ENCODE data around the gene CPLX1.

DNA sequence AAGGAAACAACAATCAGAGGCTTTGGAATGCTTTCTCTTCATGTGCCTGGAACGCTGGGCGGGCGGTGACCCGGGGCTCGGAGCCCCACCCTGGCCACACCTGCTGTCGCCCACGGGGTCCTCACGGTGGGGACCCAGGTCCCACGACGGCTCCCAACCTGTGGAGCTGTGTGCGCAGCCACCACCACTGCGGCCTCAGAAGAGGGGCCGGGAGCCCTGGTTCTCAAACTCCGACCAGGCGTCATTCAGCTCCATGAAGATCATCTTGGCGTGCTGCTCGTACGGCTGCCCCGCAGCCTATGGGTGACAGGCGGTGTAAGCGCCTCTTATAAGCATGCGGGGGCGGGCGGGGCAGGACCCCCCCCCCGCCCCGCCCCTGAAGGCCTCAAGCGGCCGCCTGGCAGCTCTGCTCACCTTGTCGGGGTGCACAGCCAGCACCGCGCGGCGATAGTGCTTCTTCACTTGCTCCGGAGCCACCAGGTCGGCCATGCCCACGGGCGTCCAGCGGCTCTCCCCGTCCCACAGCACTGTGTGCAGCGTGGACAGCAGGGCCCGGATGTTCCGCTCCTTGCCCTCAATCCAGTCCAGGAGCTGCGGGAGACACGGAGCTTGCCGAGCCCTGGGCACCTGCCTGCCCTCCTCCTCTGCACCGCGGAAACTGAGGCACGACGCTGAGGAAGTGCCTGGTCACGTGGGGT, 23.7 kb upstream of the CPLX1 start:
- TF ChIP-seq, protein P1, sequence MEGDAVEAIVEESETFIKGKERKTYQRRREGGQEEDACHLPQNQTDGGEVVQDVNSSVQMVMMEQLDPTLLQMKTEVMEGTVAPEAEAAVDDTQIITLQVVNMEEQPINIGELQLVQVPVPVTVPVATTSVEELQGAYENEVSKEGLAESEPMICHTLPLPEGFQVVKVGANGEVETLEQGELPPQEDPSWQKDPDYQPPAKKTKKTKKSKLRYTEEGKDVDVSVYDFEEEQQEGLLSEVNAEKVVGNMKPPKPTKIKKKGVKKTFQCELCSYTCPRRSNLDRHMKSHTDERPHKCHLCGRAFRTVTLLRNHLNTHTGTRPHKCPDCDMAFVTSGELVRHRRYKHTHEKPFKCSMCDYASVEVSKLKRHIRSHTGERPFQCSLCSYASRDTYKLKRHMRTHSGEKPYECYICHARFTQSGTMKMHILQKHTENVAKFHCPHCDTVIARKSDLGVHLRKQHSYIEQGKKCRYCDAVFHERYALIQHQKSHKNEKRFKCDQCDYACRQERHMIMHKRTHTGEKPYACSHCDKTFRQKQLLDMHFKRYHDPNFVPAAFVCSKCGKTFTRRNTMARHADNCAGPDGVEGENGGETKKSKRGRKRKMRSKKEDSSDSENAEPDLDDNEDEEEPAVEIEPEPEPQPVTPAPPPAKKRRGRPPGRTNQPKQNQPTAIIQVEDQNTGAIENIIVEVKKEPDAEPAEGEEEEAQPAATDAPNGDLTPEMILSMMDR (IDR thresholded peaks at IDR 0.05), result no peak
- TF ChIP-seq POLR2A (IDR thresholded peaks at IDR 0.05) (no peak), EP300 (IDR thresholded peaks at IDR 0.05) (no peak)

All from tibial nerve (tissue), 4 donors.